ENCODE results near the gene PRPF38B. TPM values are rescaled to one million over a fixed set of nuclear protein-coding genes. Genes with fewer than 3 reads are reported as not detected.

Gene PRPF38B
- total and polyA plus RNA-seq, 9 of the 15 experiments (the other 6 are each of a cell fraction or from before 2014, with no cell fraction given): 25.3 to 85.5 (median 66.4) TPM

- no peak for TF ChIP-seq JUND (IDR thresholded peaks at IDR 0.05; ENCODE audit: borderline replicate concordance, low read depth, low read length)
- TF ChIP-seq JUND (tag; IDR thresholded peaks at IDR 0.05; ENCODE audit: borderline replicate concordance, low read depth, low read length): no peak
- TF ChIP-seq FOXA3 (CRISPR knock-in tag; conservative IDR thresholded peaks at IDR 0.05 in 1 of 2, IDR thresholded peaks at IDR 0.05 in 1 of 2): no peak
- TF ChIP-seq NFE2 (IDR thresholded peaks at IDR 0.05; ENCODE audit: low read depth): no peak
- TF ChIP-seq ZNF589 (CRISPR knock-in tag; IDR thresholded peaks at IDR 0.05; ENCODE audit: low read depth): no peak
- TF ChIP-seq ZNF764 (CRISPR knock-in tag; IDR thresholded peaks at IDR 0.05; ENCODE audit: low read depth): no peak
- no peak for TF ChIP-seq NR4A1 (CRISPR knock-in tag; IDR thresholded peaks at IDR 0.05)
- TF ChIP-seq NR4A1 (tag; IDR thresholded peaks at IDR 0.05): 0 out of 2 replicates have a peak, but pooled peaks have one; percentile 6
- TF ChIP-seq TOE1 (IDR thresholded peaks at IDR 0.05; ENCODE audit: borderline replicate concordance): no peak
- peak; percentile 72; the same call in 1 of the 2 replicates for TF ChIP-seq TOE1 (CRISPR knock-in tag; IDR thresholded peaks at IDR 0.05; ENCODE audit: borderline replicate concordance, low read depth)
- no peak for TF ChIP-seq TCF15 (CRISPR knock-in tag; IDR thresholded peaks at IDR 0.05)
- TF ChIP-seq TEAD2 (tag; IDR thresholded peaks at IDR 0.05): no peak
- TF ChIP-seq DDX20 (tag; IDR thresholded peaks at IDR 0.05; ENCODE audit: low read depth): no peak
- TF ChIP-seq ZNF395 (CRISPR knock-in tag; IDR thresholded peaks at IDR 0.05): peak; percentile 59; the same call in 1 of the 2 replicates
- no peak for TF ChIP-seq RBM25 (IDR thresholded peaks at IDR 0.05; ENCODE audit: low read depth, low read length, severe bottlenecking)
- no peak for TF ChIP-seq ZNF766 (CRISPR knock-in tag; conservative IDR thresholded peaks at IDR 0.05)
- TF ChIP-seq SNRNP70 (optimal IDR thresholded peaks at IDR 0.05; ENCODE audit: low read depth, low read length): no peak
- no peak for TF ChIP-seq MTF1 (CRISPR knock-in tag; IDR thresholded peaks at IDR 0.05; ENCODE audit: borderline replicate concordance)
- TF ChIP-seq CBFA2T3 (IDR thresholded peaks at IDR 0.05): no peak
- TF ChIP-seq SMARCE1 (IDR thresholded peaks at IDR 0.05): 0 out of 2 replicates have a peak, but pooled peaks have one; percentile 12
- TF ChIP-seq NELFE (IDR thresholded peaks at IDR 0.05; ENCODE audit: insufficient read depth, insufficient read length): no peak
- TF ChIP-seq TAF1 (IDR thresholded peaks at IDR 0.05; ENCODE audit: control insufficient read depth, extremely low read depth, insufficient read depth, low read length, severe bottlenecking): peak; percentile 31
- TF ChIP-seq ZZZ3 (IDR thresholded peaks at IDR 0.05): no peak
- TF ChIP-seq GATAD2A (IDR thresholded peaks at IDR 0.05): no peak
- TF ChIP-seq RBM15 (IDR thresholded peaks at IDR 0.05; ENCODE audit: insufficient read depth, low read length): no peak
- no peak for TF ChIP-seq MTA3 (IDR thresholded peaks at IDR 0.05; ENCODE audit: borderline replicate concordance)
- no peak for TF ChIP-seq NFYB (IDR thresholded peaks at IDR 0.05; ENCODE audit: extremely low read depth, insufficient read length)
These were observed 880 bp downstream of the PRPF38B start (continued) for GRCh38 chr1:108692724-108693655.

All from K562 (cell line).